ENCODE measurements around the gene MYO18B.

MYO18B gene

DNA sequence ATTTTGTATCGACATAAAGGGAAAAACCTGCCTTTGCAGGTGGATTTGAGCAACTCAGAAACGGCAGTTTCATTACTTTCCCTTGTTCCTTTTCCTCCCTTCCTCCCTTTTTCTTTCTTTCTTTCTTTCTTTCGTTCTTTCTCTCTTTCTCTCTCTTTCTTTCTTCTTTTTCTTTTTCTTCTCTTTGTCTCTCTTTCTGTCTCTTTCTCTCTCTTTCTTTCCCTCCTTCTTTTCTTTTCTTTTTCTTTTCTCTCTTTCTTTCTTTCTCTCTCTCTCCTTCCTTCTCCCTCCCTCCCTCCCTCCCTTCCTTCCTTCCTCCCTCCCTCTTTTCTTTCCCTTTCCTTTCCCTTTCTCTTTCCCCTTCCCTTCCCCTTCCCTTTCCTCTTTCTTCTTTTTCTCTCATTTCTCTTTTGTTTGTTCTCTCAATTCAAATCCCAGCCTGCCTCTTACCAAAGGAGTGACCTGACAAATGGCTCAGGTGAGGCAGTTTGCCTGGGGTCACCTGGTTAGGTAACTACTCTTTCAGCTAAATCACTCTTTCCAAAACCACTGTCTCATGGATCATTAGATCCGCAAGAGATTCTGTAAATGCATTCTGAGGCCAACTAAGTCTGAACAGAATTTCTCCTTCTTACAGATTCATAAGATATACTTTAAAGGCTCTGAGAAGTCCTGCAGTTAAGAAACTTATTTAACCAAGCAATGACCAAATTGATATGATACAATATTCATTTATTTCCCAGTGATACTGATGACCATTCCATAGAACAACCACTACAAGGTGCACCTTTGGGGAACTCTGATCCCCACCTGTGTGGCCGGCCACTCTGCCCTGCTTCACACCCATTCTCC lies 75.3 kb downstream of the MYO18B start (continued):
- TF ChIP-seq, protein P1, sequence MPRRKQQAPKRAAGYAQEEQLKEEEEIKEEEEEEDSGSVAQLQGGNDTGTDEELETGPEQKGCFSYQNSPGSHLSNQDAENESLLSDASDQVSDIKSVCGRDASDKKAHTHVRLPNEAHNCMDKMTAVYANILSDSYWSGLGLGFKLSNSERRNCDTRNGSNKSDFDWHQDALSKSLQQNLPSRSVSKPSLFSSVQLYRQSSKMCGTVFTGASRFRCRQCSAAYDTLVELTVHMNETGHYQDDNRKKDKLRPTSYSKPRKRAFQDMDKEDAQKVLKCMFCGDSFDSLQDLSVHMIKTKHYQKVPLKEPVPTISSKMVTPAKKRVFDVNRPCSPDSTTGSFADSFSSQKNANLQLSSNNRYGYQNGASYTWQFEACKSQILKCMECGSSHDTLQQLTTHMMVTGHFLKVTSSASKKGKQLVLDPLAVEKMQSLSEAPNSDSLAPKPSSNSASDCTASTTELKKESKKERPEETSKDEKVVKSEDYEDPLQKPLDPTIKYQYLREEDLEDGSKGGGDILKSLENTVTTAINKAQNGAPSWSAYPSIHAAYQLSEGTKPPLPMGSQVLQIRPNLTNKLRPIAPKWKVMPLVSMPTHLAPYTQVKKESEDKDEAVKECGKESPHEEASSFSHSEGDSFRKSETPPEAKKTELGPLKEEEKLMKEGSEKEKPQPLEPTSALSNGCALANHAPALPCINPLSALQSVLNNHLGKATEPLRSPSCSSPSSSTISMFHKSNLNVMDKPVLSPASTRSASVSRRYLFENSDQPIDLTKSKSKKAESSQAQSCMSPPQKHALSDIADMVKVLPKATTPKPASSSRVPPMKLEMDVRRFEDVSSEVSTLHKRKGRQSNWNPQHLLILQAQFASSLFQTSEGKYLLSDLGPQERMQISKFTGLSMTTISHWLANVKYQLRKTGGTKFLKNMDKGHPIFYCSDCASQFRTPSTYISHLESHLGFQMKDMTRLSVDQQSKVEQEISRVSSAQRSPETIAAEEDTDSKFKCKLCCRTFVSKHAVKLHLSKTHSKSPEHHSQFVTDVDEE (CRISPR knock-in tag; IDR thresholded peaks at IDR 0.05), result no peak
- no peak for TF ChIP-seq ZFP3 (CRISPR knock-in tag; IDR thresholded peaks at IDR 0.05)
- TF ChIP-seq TOX (CRISPR knock-in tag; IDR thresholded peaks at IDR 0.05; ENCODE audit: borderline replicate concordance), result no peak

DNA sequence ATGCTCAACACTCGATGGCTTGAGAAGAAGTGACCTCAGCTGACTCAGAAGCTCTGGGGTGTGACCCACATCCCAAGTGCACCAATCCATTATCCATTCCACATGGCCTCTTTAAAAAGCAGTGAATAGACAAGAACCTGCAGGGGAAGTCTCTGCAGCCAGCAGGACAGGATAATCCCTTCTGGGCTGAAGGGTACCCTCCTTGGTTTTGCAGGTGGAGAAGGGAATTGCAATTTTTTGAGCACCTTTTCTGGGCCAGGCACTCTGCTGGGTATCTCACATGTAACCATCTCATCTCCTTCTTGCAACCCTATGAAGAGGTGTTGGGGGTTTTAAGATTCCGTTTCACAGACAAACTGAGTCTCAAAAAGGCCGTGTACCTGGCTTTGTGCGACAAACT lies 76.6 kb downstream of the MYO18B start:
- no peak for TF ChIP-seq PPARA (CRISPR knock-in tag; IDR thresholded peaks at IDR 0.05; ENCODE audit: borderline replicate concordance)
- no peak for TF ChIP-seq ZFP3 (CRISPR knock-in tag; IDR thresholded peaks at IDR 0.05)
- TF ChIP-seq, protein P2, sequence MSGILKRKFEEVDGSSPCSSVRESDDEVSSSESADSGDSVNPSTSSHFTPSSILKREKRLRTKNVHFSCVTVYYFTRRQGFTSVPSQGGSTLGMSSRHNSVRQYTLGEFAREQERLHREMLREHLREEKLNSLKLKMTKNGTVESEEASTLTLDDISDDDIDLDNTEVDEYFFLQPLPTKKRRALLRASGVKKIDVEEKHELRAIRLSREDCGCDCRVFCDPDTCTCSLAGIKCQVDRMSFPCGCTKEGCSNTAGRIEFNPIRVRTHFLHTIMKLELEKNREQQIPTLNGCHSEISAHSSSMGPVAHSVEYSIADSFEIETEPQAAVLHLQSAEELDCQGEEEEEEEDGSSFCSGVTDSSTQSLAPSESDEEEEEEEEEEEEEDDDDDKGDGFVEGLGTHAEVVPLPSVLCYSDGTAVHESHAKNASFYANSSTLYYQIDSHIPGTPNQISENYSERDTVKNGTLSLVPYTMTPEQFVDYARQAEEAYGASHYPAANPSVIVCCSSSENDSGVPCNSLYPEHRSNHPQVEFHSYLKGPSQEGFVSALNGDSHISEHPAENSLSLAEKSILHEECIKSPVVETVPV (CRISPR knock-in tag; IDR thresholded peaks at IDR 0.05), result no peak
- TF ChIP-seq, protein P3, sequence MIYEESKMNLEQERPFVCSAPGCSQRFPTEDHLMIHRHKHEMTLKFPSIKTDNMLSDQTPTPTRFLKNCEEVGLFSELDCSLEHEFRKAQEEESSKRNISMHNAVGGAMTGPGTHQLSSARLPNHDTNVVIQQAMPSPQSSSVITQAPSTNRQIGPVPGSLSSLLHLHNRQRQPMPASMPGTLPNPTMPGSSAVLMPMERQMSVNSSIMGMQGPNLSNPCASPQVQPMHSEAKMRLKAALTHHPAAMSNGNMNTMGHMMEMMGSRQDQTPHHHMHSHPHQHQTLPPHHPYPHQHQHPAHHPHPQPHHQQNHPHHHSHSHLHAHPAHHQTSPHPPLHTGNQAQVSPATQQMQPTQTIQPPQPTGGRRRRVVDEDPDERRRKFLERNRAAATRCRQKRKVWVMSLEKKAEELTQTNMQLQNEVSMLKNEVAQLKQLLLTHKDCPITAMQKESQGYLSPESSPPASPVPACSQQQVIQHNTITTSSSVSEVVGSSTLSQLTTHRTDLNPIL (CRISPR knock-in tag; IDR thresholded peaks at IDR 0.05; ENCODE audit: low read depth), result no peak
- no peak for TF ChIP-seq CSDC2 (CRISPR knock-in tag; IDR thresholded peaks at IDR 0.05)
- no peak for TF ChIP-seq ZNF565 (CRISPR knock-in tag; conservative IDR thresholded peaks at IDR 0.05; ENCODE audit: low read depth)
- TF ChIP-seq ZC3H10 (CRISPR knock-in tag; IDR thresholded peaks at IDR 0.05), result no peak
- TF ChIP-seq ZFP30 (CRISPR knock-in tag; IDR thresholded peaks at IDR 0.05), result no peak
- TF ChIP-seq ESRRG (CRISPR knock-in tag; IDR thresholded peaks at IDR 0.05), result no peak
- TF ChIP-seq ARNTL (CRISPR knock-in tag; IDR thresholded peaks at IDR 0.05; ENCODE audit: borderline replicate concordance, low read depth), result no peak
- TF ChIP-seq ZNF70 (CRISPR knock-in tag; IDR thresholded peaks at IDR 0.05), result no peak
- TF ChIP-seq TOX (CRISPR knock-in tag; IDR thresholded peaks at IDR 0.05; ENCODE audit: borderline replicate concordance), result no peak
- no peak for TF ChIP-seq TCF4 (CRISPR knock-in tag; IDR thresholded peaks at IDR 0.05; ENCODE audit: borderline replicate concordance)
- no peak for TF ChIP-seq GLIS3 (CRISPR knock-in tag; IDR thresholded peaks at IDR 0.05)
- TF ChIP-seq, protein P4, sequence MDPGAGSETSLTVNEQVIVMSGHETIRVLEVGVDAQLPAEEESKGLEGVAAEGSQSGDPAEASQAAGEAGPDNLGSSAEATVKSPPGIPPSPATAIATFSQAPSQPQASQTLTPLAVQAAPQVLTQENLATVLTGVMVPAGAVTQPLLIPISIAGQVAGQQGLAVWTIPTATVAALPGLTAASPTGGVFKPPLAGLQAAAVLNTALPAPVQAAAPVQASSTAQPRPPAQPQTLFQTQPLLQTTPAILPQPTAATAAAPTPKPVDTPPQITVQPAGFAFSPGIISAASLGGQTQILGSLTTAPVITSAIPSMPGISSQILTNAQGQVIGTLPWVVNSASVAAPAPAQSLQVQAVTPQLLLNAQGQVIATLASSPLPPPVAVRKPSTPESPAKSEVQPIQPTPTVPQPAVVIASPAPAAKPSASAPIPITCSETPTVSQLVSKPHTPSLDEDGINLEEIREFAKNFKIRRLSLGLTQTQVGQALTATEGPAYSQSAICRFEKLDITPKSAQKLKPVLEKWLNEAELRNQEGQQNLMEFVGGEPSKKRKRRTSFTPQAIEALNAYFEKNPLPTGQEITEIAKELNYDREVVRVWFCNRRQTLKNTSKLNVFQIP (CRISPR knock-in tag; IDR thresholded peaks at IDR 0.05; ENCODE audit: borderline replicate concordance, low read depth), result no peak
- TF ChIP-seq, protein P5, sequence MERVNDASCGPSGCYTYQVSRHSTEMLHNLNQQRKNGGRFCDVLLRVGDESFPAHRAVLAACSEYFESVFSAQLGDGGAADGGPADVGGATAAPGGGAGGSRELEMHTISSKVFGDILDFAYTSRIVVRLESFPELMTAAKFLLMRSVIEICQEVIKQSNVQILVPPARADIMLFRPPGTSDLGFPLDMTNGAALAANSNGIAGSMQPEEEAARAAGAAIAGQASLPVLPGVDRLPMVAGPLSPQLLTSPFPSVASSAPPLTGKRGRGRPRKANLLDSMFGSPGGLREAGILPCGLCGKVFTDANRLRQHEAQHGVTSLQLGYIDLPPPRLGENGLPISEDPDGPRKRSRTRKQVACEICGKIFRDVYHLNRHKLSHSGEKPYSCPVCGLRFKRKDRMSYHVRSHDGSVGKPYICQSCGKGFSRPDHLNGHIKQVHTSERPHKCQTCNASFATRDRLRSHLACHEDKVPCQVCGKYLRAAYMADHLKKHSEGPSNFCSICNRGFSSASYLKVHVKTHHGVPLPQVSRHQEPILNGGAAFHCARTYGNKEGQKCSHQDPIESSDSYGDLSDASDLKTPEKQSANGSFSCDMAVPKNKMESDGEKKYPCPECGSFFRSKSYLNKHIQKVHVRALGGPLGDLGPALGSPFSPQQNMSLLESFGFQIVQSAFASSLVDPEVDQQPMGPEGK (CRISPR knock-in tag; IDR thresholded peaks at IDR 0.05; ENCODE audit: borderline replicate concordance), result no peak
- no peak for TF ChIP-seq ZNF8 (CRISPR knock-in tag; IDR thresholded peaks at IDR 0.05)
- TF ChIP-seq BACH2 (CRISPR knock-in tag; IDR thresholded peaks at IDR 0.05; ENCODE audit: borderline replicate concordance), result no peak
- no peak for ATAC-seq

DNA sequence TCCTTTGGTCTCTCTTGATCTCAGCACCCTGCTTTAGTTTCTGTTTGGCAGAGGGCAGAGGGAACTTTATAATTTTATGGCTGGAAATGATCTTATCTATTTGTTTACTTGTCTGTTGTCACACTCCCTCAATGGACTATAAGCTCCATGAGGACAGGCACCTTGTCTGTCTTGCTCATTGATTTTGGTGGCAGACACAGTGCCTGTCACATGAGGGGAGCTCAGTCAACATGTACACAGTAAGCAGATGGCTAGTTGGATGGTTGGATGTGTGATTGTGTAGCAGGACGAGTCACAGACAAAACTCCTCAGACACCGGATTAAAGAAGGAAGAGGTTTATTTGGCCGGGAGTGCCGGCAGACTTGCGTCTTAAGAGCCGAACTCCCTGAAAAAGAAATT lies 80.4 kb downstream of the MYO18B start:
- no peak for ATAC-seq
- TF ChIP-seq RARB (CRISPR knock-in tag; IDR thresholded peaks at IDR 0.05) (no peak), SNAI2 (CRISPR knock-in tag; IDR thresholded peaks at IDR 0.05) (no peak), ZNF70 (CRISPR knock-in tag; IDR thresholded peaks at IDR 0.05) (no peak)
- TF ChIP-seq, protein P2 (CRISPR knock-in tag; IDR thresholded peaks at IDR 0.05), result no peak
